NCI-H2227 treated with DMSO at 0.1 percent for 48 hours (cell line): ENCODE results near the gene IKBIP.
"Not testable (repeated sequence)": the region's sequence is repeated elsewhere in the genome, so short reads cannot be mapped to it uniquely, and the experiment has no call there.

ENCODE experiments used
- DNase-seq: peaks from one replicate; lab custom pipeline; 2025; lab: John Stamatoyannopoulos, UW

The IKBIP gene

DNA sequence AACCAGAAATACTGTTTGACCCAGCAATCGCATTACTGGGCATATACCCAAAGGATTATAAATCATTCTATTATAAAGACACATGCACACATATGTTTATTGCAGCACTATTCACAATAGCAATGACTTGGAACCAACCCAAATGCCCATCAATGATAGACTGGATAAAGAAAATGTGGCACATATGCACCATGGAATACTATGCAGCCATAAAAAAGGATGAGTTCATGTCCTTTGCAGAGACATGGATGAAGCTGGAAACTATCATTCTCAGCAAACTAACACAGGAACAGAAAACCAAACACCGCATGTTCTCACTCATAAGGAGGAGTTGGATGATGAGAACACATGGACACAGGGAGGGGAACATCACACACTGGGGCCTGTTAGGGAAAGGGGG lies 67.8 kb downstream of the IKBIP start:
- not testable (repeated sequence) for DNase-seq

DNA sequence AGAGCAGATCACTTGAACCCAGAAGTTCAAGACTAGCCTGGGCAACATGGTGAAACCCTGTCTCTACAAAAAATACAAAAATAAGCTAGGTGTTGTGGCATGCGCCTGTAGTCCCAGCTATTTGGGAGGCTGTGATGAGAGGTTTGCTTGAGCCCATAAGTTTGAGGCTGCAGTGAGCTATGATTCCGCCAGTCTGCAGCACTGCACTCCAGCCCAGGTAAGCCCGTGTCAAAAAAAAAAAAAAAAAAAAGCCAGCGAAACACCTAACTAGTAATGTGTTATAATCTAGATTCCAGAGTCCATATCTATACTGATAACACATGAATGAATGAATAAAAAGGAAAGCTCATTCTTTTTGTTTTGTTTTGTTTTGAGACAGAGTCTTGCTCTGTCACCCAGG lies 69.6 kb downstream of the IKBIP start:
- DNase-seq, result no peak
